Testis (tissue), 3 donors: Measurements from ENCODE around the gene TNNT2. TPM values are rescaled to one million over a fixed set of nuclear protein-coding genes. Genes with fewer than 3 reads are reported as not detected.

Experiments
- DNase-seq: peaks from one replicate; pipeline ENCODE4 v3.0.0-alpha.2; 2019
- H3K27ac ChIP-seq, 2 donors: fragments of 200-600 bp; sonication (generic); one replicate each; pipeline ENCODE4 v1.5.1; 2019
- H3K27me3 ChIP-seq: fragments of 200-600 bp; sonication (generic); one replicate; pipeline ENCODE4 v1.5.1; 2019
- H3K36me3 ChIP-seq: fragments of 200-600 bp; sonication (generic); one replicate; pipeline ENCODE4 v1.5.1; 2017; ENCODE audit warnings: low read depth; ENCODE audit errors: missing control alignments
- H3K4me1 ChIP-seq: fragments of 200-600 bp; sonication (generic); one replicate; pipeline ENCODE4 v1.5.1; 2019
- H3K4me3 ChIP-seq, 2 donors: fragments of 200-600 bp; sonication (generic); one replicate each; pipeline ENCODE4 v1.5.1; 2017 to 2019
- H3K9me3 ChIP-seq: fragments of 200-600 bp; sonication (generic); one replicate; pipeline ENCODE4 v1.5.1; 2017
- CTCF ChIP-seq, 3 experiments: fragments of 450-650 bp in 2 of 3; fragments of 200-600 bp in 1 of 3; sonication (generic) in 1 of 3; IDR thresholded peaks; one replicate each; pipeline ENCODE4 v1.5.1; 2016 to 2019; ENCODE audit warnings: antibody characterized with exemption in 3 of 3, mild to moderate bottlenecking in 2 of 3, moderate library complexity in 1 of 3
- POLR2A ChIP-seq: fragments of 450-650 bp; IDR thresholded peaks from one replicate; pipeline ENCODE4 v1.6.1; 2017; ENCODE audit warnings: antibody characterized with exemption, mild to moderate bottlenecking, moderate library complexity
- WGBS, 2 donors: methylation state at CpG; one replicate each; pipeline ENCODE4 v1.1.5; 2018; 5-methylcytosine and 5-hydroxymethylcytosine counted together
- intact Hi-C: fragments of 100-400 bp; cut with DNase I; formaldehyde crosslinking; loops from one replicate; pipeline ENCODE4 v1.15.1; 2023; ENCODE audit warnings: low total_unique reads
- polyA plus RNA-seq: library from polyadenylated mRNA; stranded (reverse); fragments of 350-450 nt; fragmentation: Illumina TruSeq; extraction: RNeasy Lipid Tissue Mini Kit (QIAGEN cat#74804); gene quantifications from one replicate; pipeline ENCODE4 v1.2.3, GENCODE V29; 2014; ENCODE audit warnings: low read depth, low replicate concordance; ENCODE audit not compliant: insufficient read depth
- total RNA-seq, 2 donors: library from RNA; depleted of rRNA; stranded (reverse); fragments of >200 nt; gene quantifications; one replicate each; pipeline ENCODE4 v1.2.3, GENCODE V29; 2016

Gene TNNT2
- total and polyA plus RNA-seq, 3 donors from 2014 or later: 0.79 to 2.7 (median 1.1) TPM

DNA sequence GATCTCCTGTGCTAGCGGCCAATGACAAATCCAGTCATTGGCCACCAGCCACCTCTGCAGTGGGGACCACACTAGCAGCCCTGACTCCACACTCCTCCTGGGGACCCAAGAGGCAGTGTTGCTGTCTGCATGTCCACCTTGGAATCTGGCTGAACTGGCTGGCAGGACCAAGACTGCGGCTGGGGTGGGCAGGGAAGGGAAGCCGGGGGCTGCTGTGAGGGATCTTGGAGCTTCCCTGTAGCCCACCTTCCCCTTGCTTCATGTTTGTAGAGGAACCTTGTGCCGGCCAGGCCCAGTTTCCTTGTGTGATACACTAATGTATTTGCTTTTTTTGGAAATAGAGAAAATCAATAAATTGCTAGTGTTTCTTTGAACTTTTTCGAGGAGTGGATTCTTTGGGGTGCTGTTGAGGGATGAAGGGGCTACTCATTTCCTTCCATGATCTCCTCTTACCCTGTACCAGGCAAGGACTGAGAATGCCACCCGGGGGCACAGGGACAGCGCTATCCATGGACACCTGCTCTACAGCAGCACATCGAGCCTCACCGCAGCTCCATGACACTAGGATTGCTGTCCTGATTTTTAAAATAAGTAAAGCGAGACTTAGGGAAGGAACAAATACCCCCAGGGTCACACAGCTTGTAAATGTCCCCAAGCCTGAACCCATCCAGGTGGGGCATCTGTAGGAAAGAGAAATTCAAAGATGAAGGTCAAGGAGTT, 44.7 kb downstream of the TNNT2 start:
- H3K36me3 ChIP-seq: no peaks in the 10 kb centered on the region
- DNase-seq: no peak
- H3K27me3 ChIP-seq: no peaks in the 10 kb centered on the region
- TF ChIP-seq CTCF (IDR thresholded peaks at IDR 0.05) (no peak), POLR2A (no peak)
- H3K4me3 ChIP-seq: no peak overlapping the region
- H3K9me3 ChIP-seq: no peaks in the 10 kb centered on the region
- 94 to 98% methylated on average over 8 to 10 of the region's 10 CpGs for WGBS, 2 donors
- intact Hi-C loops: no loop called here
- H3K4me1 ChIP-seq: no peaks in the 10 kb centered on the region
- H3K27ac ChIP-seq: no peak overlapping the region

DNA sequence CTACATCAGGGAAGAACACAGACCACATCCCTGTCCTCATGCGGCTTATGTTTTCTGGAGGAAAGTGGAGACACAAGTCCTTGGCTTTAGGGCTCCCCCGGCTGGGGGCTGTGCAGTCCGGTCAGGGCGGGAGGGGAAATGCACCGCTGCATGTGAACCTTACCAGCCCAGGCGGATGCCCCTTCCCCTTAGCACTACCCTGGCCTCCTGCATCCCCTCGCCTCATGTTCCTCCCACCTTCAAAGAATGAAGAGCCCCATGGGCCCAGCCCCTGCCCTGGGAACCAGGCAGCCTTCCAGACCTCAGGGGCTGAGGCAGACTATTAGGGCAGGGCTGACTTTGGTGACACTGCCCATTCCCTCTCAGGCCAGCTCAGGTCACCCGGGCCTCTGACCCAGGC, 45.5 kb downstream of the TNNT2 start:
- intact Hi-C loops: no loop called here
- Histone ChIP-seq H3K4me1 (no peaks in the 10 kb centered on the region), H3K27me3 (no peaks in the 10 kb centered on the region), H3K27ac (no peak overlapping the region), H3K4me3 (no peak overlapping the region), H3K9me3 (no peaks in the 10 kb centered on the region), H3K36me3 (no peaks in the 10 kb centered on the region)
- DNase-seq: no peak
- 88 to 94% methylated on average over 5 to 8 of the region's 8 CpGs for WGBS, 2 donors
- TF ChIP-seq POLR2A (no peak), CTCF (IDR thresholded peaks at IDR 0.05) (no peak)

- TF ChIP-seq CTCF (IDR thresholded peaks at IDR 0.05) (no peak), POLR2A (no peak)
- no peaks in the 10 kb centered on the region for H3K36me3 ChIP-seq
- H3K4me3 ChIP-seq: no peak overlapping the region
- H3K27me3 ChIP-seq: no peaks in the 10 kb centered on the region
- H3K4me1 ChIP-seq: no peaks in the 10 kb centered on the region
- H3K9me3 ChIP-seq: no peaks in the 10 kb centered on the region
- no peak overlapping the region for H3K27ac ChIP-seq
- WGBS, 2 donors: 91 to 98% methylated on average over 7 of the region's 7 CpGs
- intact Hi-C loops: no loop called here
- no peak for DNase-seq
Measured at GRCh38 chr1:201331166-201331565, 46.3 kb downstream of the TNNT2 start.

GRCh38 chr1:201330541-201330940, 46.9 kb downstream of the TNNT2 start:
- Histone ChIP-seq H3K27ac (no peak overlapping the region), H3K27me3 (no peaks in the 10 kb centered on the region), H3K9me3 (no peaks in the 10 kb centered on the region), H3K4me1 (no peaks in the 10 kb centered on the region), H3K36me3 (no peaks in the 10 kb centered on the region), H3K4me3 (no peak overlapping the region)
- WGBS, 2 donors: 86 to 93% methylated on average over 1 to 2 of the region's 2 CpGs
- intact Hi-C loops: no loop called here
- DNase-seq: no peak
- TF ChIP-seq POLR2A: no peak
- TF ChIP-seq CTCF (IDR thresholded peaks at IDR 0.05): no peak

GRCh38 chr1:201329801-201330200, 47.7 kb downstream of the TNNT2 start:
- Histone ChIP-seq H3K9me3 (no peaks in the 10 kb centered on the region), H3K4me3 (no peak overlapping the region), H3K36me3 (no peaks in the 10 kb centered on the region), H3K27ac (no peak overlapping the region), H3K4me1 (no peaks in the 10 kb centered on the region), H3K27me3 (no peaks in the 10 kb centered on the region)
- DNase-seq: no peak
- WGBS, 2 donors: 79 to 88% methylated on average over 4 of the region's 4 CpGs
- intact Hi-C loops: no loop called here
- TF ChIP-seq CTCF (IDR thresholded peaks at IDR 0.05): no peak
- no peak for TF ChIP-seq POLR2A
